NCI-H2171 treated with DMSO at 0.1 percent for 48 hours (cell line): ENCODE measurements around the gene COBL.

ENCODE experiments used
- DNase-seq: peaks from one replicate; lab custom pipeline; 2025; lab: John Stamatoyannopoulos, UW

Gene COBL

GRCh38 chr7:51021906-51022570, 294.6 kb downstream of the COBL start:
- no peak for DNase-seq

- no peak for DNase-seq
Observed at GRCh38 chr7:51020944-51021343, 295.7 kb downstream of the COBL start.

DNA sequence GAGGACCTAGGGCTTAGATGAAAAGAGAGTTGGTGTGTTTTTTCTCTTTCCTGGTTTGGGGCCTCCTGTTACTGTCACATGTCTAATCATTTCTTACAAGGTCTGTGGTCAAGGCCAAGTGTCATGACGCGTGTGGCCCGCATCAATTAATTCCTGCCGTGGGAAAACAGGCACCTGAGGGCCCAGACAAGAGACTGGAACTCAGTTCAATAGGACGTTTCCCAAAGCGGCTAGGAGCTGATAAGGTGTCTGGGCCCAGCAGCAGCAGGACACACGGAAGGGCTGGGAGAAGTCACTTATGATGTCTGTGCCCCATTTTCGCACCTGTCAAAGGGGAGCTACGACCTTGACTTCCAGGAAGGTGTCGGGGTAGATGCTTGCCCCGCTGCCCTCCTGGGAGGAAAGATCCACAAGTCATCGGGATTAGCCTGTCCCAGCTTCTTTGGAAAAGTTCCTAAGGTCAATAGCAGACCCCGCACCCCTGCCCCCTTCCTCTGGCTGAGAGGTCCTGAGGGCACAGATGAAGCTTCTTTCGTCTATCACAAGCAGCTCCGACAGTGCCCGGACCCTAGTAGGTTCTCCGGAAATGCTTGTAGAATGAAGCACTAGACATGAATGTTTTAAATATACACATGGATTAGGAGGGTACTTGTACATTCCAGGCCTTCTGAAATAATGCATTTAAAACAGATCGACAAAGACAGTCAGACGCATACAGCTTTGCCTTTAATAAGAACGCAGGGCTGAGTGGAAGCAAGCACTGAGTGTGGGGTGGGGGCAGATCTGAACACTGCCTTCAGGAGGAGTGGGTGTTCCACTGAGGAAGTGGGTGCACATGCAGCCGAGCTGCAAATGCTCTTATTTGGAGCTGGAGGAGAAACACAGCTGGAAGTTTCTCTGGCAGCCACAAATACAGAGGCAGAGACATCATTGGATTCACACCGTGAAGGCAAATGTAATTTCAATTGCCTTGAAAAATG, 296.4 kb downstream of the COBL start:
- DNase-seq = no peak

- no peak for DNase-seq
Observed at GRCh38 chr7:51019191-51019844, 297.3 kb downstream of the COBL start.

- no peak for DNase-seq
Observed at GRCh38 chr7:51017576-51018535, 298.8 kb downstream of the COBL start.

DNA sequence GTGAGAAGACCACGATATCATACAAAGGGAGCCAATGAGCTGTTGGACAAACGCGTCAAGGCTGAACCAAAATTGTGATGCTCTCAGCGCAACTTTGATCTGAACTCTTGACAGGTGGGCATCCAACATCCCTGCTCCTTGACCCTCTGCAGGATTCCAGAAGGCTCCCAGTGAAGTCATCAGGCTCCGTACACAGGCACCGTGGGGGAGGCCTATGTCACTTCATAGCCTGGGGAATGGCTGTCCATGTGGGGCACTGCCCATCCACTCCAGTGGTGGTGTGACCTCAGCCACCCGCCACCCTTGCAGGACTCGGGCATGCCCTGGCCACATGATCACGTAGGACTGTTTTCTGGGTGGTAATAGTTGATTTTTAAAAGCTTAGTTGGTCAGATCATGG, 300.1 kb downstream of the COBL start:
- DNase-seq = no peak

- DNase-seq = no peak
Observed at GRCh38 chr7:51015581-51015980, 301.0 kb downstream of the COBL start.

GRCh38 chr7:51014811-51015210, 301.8 kb downstream of the COBL start:
- DNase-seq = no peak

DNA sequence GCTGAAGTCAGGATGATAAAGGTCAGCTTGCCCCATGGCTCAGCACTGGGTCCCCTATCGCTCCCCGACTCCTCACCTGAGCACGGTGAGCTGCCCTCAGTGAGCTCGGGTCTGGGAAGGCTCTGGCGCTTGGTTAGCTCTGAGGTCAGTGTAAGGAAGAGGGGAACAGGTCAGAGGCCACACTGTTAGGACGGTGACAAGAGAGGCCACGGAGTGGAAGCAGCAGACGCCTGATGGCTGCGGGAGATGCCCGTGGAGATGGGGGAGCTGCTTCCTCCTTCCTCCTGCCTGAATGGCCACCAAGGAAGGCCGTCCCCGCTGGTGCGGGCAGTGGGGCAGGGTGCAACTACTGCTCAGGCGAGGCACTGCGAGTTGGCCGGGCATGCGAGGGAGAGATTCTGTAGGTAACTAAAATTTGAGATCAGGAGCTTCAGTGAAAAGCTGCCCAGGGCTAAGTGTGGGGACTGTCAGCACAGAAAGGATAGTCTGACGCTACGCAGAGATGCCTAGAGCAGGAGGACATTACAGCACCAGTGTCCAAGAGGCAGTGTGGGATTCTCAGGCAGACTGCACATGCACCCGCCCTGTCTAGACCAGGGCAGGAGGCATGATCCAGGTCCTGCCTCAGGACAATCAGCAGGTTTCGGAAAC, 302.6 kb downstream of the COBL start:
- DNase-seq = no peak

GRCh38 chr7:51013218-51013786, 303.3 kb downstream of the COBL start:
- no peak for DNase-seq

DNA sequence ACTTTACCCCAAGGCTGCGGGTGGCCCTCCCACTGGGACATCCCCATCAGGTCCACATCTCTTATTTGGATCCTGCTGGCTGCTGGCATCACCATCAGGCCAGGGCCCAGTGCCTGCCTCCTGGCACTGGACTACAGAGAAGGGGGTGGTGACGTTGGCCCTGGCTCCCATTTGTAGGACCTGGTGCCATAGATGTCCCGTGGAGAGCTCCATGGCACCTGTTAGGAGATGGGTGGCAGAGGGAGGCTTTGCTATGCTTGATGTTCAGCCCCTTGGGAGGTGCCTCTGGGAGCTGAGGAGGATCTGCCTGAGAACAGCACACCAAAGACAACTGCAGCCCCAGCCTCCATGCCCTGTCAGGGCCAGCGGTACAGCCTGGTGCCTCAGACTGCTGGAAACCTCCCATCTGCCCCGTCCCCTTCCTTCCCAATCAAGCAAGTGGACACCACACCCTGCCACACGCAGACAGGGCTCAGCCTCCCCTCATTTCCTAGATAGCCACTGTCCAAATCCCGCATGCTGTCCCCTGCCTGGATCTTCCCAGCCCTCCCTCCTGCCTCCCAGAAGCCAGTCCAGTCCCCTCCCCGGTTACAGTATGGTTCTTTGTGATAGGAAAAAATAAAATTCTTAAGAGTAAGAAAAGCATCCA, 303.9 kb downstream of the COBL start:
- no peak for DNase-seq

DNA sequence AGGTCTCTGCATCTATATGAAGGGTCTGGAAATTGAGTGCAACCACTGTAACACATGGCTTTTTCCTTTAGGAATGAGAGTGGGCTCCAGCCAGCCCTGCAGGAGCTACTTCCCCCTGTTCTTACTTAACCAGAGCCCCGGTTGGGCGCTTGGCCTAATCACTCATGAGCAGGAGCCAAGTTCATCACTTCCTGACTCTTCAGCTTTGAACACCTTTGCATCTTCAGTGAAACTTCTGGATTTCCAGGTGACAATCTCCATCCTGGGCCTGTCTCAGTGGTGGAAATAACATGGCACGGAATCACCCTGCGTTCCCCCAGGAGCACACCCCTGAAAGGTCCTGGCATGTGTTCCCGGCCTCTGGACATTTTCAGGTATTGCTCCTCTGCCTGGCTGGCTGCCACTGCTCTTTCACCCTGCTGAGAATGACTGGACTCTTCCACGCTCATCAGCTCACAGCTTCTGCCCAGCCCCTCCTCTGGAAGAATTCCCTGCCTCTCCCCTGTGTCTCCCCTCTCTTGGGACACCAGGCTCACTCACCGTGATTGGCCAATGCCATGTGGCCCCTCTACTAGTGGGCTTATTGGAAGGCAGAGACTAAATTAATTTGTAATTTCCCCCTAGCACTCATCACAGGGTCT, 304.8 kb downstream of the COBL start:
- no peak for DNase-seq

- no peak for DNase-seq
Observed at GRCh38 chr7:51010534-51010933, 306.1 kb downstream of the COBL start.

DNA sequence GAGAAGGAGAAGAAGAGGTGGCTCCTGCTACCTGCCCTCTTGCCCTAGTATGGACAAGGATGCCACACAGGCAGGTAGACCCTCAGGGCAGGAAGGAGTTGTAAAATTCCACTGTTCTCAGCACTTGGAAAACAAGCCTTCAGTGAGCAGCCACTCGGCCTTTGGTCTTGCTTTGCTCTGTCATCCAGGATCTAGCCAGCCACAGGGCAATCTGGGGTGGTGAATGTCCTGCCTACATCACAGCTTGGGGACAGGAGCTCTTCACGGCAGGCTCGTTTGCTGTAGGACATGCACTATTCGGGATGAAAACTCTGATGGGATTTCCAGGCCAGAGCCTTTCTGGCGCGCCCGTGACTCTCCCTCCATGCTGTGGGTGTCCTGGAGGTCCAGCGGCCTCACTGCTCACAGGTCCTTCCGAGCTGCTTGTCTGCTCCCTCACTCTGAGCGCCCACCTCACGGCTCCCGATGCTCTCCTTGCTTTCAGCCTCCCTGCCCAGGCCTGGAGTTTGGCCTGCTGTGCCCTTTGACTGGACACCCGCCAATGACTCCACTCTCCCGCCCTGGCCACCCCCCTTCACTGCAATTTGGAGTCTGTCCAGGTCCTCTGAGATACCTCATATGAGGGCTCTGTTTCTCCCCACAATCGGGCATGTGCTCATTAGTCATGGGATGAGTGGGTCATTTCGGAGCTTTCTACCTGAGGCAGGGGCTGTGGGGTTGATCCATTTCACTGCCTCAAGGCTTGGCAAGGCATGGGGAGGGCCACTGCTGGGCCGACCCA, 306.7 kb downstream of the COBL start:
- no peak for DNase-seq

DNA sequence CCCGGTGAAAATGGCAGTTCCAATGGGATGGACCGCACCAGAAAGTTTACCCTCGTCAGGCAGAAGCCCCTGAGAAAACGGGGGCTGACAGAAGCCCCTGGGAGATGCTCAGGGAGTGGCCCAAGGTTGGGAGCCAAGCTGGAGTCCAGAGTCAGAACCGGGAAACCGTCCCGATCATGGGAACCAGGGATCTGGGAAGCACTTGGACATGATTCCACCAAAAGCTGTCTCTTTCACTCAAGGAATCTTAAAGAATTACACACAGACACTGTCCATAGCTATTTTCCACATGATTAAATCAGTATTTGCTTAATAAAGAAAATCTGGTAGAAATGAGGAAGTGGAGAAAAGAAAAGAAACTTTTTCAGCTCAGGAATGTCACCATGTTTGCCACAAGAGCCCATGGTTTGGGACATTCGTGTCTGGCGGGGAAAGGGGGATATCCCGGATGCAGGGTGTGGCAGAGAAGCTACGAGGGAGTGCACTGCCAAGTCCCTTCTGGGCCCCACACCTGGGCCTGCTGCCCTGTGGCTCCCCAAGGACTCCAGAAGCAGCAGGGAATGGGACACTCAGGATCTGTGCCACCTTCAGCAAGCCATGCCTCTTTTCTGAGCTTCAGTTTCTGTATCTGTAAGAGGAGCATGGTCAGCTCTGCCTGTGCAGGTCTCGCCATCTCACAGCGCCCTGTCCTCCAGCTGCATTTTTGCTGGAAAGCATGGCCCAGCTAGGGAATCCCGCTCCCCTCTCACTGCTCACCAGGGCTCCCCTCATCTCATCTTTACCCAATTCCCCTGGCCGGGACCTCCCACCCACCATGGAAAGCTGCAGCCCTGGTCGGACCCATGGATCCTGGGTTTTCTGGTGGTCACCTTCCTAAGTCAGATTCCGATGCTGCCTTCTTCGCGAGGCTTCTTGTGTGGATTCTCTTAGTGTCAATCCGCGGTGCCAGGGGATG, 308.8 kb downstream of the COBL start:
- DNase-seq = no peak

- DNase-seq = no peak
Observed at GRCh38 chr7:51006483-51007235, 309.9 kb downstream of the COBL start.

- no peak for DNase-seq
Observed at GRCh38 chr7:51005074-51005473, 311.5 kb downstream of the COBL start.
